Epidermal melanocyte (primary cell): ENCODE results near the gene ARHGAP32.
A peak's percentile ranks its signal among the peaks of the same experiment; 100 is the strongest.

Experiments used
- DNase-seq: peaks from one replicate; pipeline ENCODE4 v3.0.0; 2011; ENCODE audit warnings: low spot score; ENCODE audit not compliant: insufficient read length

ARHGAP32 gene

GRCh38 chr11:129117595-129118350 is 74.4 kb downstream of the ARHGAP32 start:
- DNase-seq, result peak; percentile 25

- peak; percentile 14 for DNase-seq
Observed at GRCh38 chr11:129115652-129116586, 76.2 kb downstream of the ARHGAP32 start.

GRCh38 chr11:129109701-129110100 is 82.4 kb downstream of the ARHGAP32 start:
- no peak for DNase-seq

GRCh38 chr11:129106788-129107187 is 85.3 kb downstream of the ARHGAP32 start:
- no peak for DNase-seq

GRCh38 chr11:129102756-129103155 is 89.4 kb downstream of the ARHGAP32 start:
- DNase-seq, result no peak

GRCh38 chr11:129102225-129102624 is 89.9 kb downstream of the ARHGAP32 start:
- no peak for DNase-seq

GRCh38 chr11:129093283-129093682 is 98.8 kb downstream of the ARHGAP32 start:
- DNase-seq, result no peak

GRCh38 chr11:129090056-129090455 is 102.1 kb downstream of the ARHGAP32 start:
- no peak for DNase-seq

- no peak for DNase-seq
Observed at GRCh38 chr11:129089279-129089678, 102.8 kb downstream of the ARHGAP32 start.

- no peak for DNase-seq
Observed at GRCh38 chr11:129086976-129087375, 105.1 kb downstream of the ARHGAP32 start.

- no peak for DNase-seq
Observed at GRCh38 chr11:129077191-129077590, 114.9 kb downstream of the ARHGAP32 start.

- DNase-seq, result no peak
Observed at GRCh38 chr11:129075757-129076156, 116.4 kb downstream of the ARHGAP32 start.

GRCh38 chr11:129067454-129067853 is 124.7 kb downstream of the ARHGAP32 start:
- DNase-seq, result no peak

GRCh38 chr11:129066229-129066628 is 125.9 kb downstream of the ARHGAP32 start:
- no peak for DNase-seq

- DNase-seq, result no peak
Observed at GRCh38 chr11:129063118-129063517, 129.0 kb downstream of the ARHGAP32 start.

GRCh38 chr11:129061492-129062230 is 130.5 kb downstream of the ARHGAP32 start:
- no peak for DNase-seq

- no peak for DNase-seq
Observed at GRCh38 chr11:129056916-129057315, 135.2 kb downstream of the ARHGAP32 start.

GRCh38 chr11:129055196-129055595 is 136.9 kb downstream of the ARHGAP32 start:
- no peak for DNase-seq

- no peak for DNase-seq
Observed at GRCh38 chr11:129048911-129049310, 143.2 kb downstream of the ARHGAP32 start.

GRCh38 chr11:129045150-129045549 is 147.0 kb downstream of the ARHGAP32 start:
- no peak for DNase-seq

- DNase-seq, result no peak
Observed at GRCh38 chr11:129042503-129042902, 149.6 kb downstream of the ARHGAP32 start.

GRCh38 chr11:129041611-129042018 is 150.5 kb downstream of the ARHGAP32 start:
- no peak for DNase-seq
